ENCODE results near the gene ZSWIM3. TPM values are rescaled to one million over a fixed set of nuclear protein-coding genes. Genes with fewer than 3 reads are reported as not detected.
A peak's percentile ranks its signal among the peaks of the same experiment; 100 is the strongest.
"Not testable (repeated sequence)": the region's sequence is repeated elsewhere in the genome, so short reads cannot be mapped to it uniquely, and the experiment has no call there.

The ZSWIM3 gene
- total RNA-seq, 2 donors from 2014 or later = 0.89 to 1.2 TPM

- H3K27me3 Mint-ChIP-seq = no peaks in the 10 kb centered on the region
- DNase-seq = no peak
- H3K27ac Mint-ChIP-seq = no peak overlapping the region
- H3K4me1 Mint-ChIP-seq = peaks cover 27% of the 10 kb centered on the region
- H3K4me3 Mint-ChIP-seq = no peak overlapping the region
- no peaks in the 10 kb centered on the region for H3K9me3 ChIP-seq (ENCODE audit: control insufficient read depth, low read length, poor library complexity, severe bottlenecking)
- ATAC-seq = no peak
- no peaks in the 10 kb centered on the region for H3K36me3 Mint-ChIP-seq (ENCODE audit: low read depth)
Measured at GRCh38 chr20:45853484-45853883, 3.9 kb upstream of the ZSWIM3 start.

- peaks cover 41% of the 10 kb centered on the region for H3K4me1 Mint-ChIP-seq
- no peaks in the 10 kb centered on the region for H3K36me3 Mint-ChIP-seq (ENCODE audit: low read depth)
- H3K4me3 Mint-ChIP-seq = peak overlapping the region; percentile 97
- no peaks in the 10 kb centered on the region for H3K9me3 ChIP-seq (ENCODE audit: control insufficient read depth, low read length, poor library complexity, severe bottlenecking)
- H3K27me3 Mint-ChIP-seq = no peaks in the 10 kb centered on the region
- peak; percentile 8 for ATAC-seq
- DNase-seq = no peak
- peak overlapping the region; percentile 96 for H3K27ac Mint-ChIP-seq
Measured at GRCh38 chr20:45857882-45858216, 435 bp downstream of the ZSWIM3 start.

- no peaks in the 10 kb centered on the region for H3K9me3 ChIP-seq (ENCODE audit: control insufficient read depth, low read length, poor library complexity, severe bottlenecking)
- Mint-ChIP-seq H3K27me3 (no peaks in the 10 kb centered on the region), H3K27ac (no peak overlapping the region), H3K36me3 (ENCODE audit: low read depth) (no peaks in the 10 kb centered on the region), H3K4me1 (peaks cover 39% of the 10 kb centered on the region), H3K4me3 (no peak overlapping the region)
- DNase-seq = no peak
- ATAC-seq = no peak
Measured at GRCh38 chr20:45859916-45860315, 2.5 kb downstream of the ZSWIM3 start.

GRCh38 chr20:45860560-45861220 is 3.3 kb downstream of the ZSWIM3 start:
- H3K27ac Mint-ChIP-seq = no peak overlapping the region
- no peak for DNase-seq
- peak overlapping the region; percentile 26 for H3K4me3 Mint-ChIP-seq
- H3K27me3 Mint-ChIP-seq = no peaks in the 10 kb centered on the region
- peaks cover 37% of the 10 kb centered on the region for H3K4me1 Mint-ChIP-seq
- H3K36me3 Mint-ChIP-seq (ENCODE audit: low read depth) = no peaks in the 10 kb centered on the region
- no peaks in the 10 kb centered on the region for H3K9me3 ChIP-seq (ENCODE audit: control insufficient read depth, low read length, poor library complexity, severe bottlenecking)
- no peak for ATAC-seq

- Mint-ChIP-seq H3K27me3 (no peaks in the 10 kb centered on the region), H3K4me1 (peaks cover 30% of the 10 kb centered on the region), H3K27ac (no peak overlapping the region), H3K4me3 (no peak overlapping the region), H3K36me3 (ENCODE audit: low read depth) (no peaks in the 10 kb centered on the region)
- H3K9me3 ChIP-seq (ENCODE audit: control insufficient read depth, low read length, poor library complexity, severe bottlenecking) = no peaks in the 10 kb centered on the region
- ATAC-seq = no peak
- DNase-seq = no peak
Measured at GRCh38 chr20:45861221-45862075, 4.0 kb downstream of the ZSWIM3 start.

- Mint-ChIP-seq H3K4me1 (peaks cover 19% of the 10 kb centered on the region), H3K27me3 (no peaks in the 10 kb centered on the region), H3K36me3 (ENCODE audit: low read depth) (no peaks in the 10 kb centered on the region), H3K27ac (no peak overlapping the region), H3K4me3 (no peak overlapping the region)
- H3K9me3 ChIP-seq (ENCODE audit: control insufficient read depth, low read length, poor library complexity, severe bottlenecking) = no peaks in the 10 kb centered on the region
- ATAC-seq (no peak), DNase-seq (no peak)
Measured at GRCh38 chr20:45863543-45864470, 6.4 kb downstream of the ZSWIM3 start.

GRCh38 chr20:45866454-45866853 is 9.0 kb downstream of the ZSWIM3 start:
- no peak for ATAC-seq
- H3K9me3 ChIP-seq (ENCODE audit: control insufficient read depth, low read length, poor library complexity, severe bottlenecking) = no peaks in the 10 kb centered on the region
- Mint-ChIP-seq H3K4me1 (peaks cover 5% of the 10 kb centered on the region), H3K27me3 (no peaks in the 10 kb centered on the region), H3K27ac (no peak overlapping the region), H3K4me3 (no peak overlapping the region), H3K36me3 (ENCODE audit: low read depth) (no peaks in the 10 kb centered on the region)
- DNase-seq = no peak

- Mint-ChIP-seq H3K4me3 (no peak overlapping the region), H3K4me1 (peaks cover 8% of the 10 kb centered on the region), H3K27me3 (no peaks in the 10 kb centered on the region), H3K36me3 (ENCODE audit: low read depth) (peaks cover 3% of the 10 kb centered on the region), H3K27ac (no peak overlapping the region)
- ATAC-seq (no peak), DNase-seq (no peak)
- no peaks in the 10 kb centered on the region for H3K9me3 ChIP-seq (ENCODE audit: control insufficient read depth, low read length, poor library complexity, severe bottlenecking)
Measured at GRCh38 chr20:45867136-45867818, 9.9 kb downstream of the ZSWIM3 start.

- peaks cover 9% of the 10 kb centered on the region for H3K4me1 Mint-ChIP-seq
- H3K9me3 ChIP-seq (ENCODE audit: control insufficient read depth, low read length, poor library complexity, severe bottlenecking) = no peaks in the 10 kb centered on the region
- DNase-seq = no peak
- ATAC-seq = no peak
- no peak overlapping the region for H3K27ac Mint-ChIP-seq
- H3K27me3 Mint-ChIP-seq = no peaks in the 10 kb centered on the region
- no peak overlapping the region for H3K4me3 Mint-ChIP-seq
- H3K36me3 Mint-ChIP-seq (ENCODE audit: low read depth) = peaks cover 4% of the 10 kb centered on the region
Measured at GRCh38 chr20:45867819-45868176, 10.4 kb downstream of the ZSWIM3 start.

GRCh38 chr20:45872626-45873025 is 15.2 kb downstream of the ZSWIM3 start:
- no peak for ATAC-seq
- Mint-ChIP-seq H3K4me3 (no peak overlapping the region), H3K27ac (no peak overlapping the region)

GRCh38 chr20:45873409-45874103 is 16.1 kb downstream of the ZSWIM3 start:
- no peaks in the 10 kb centered on the region for H3K27me3 Mint-ChIP-seq
- peaks cover 4% of the 10 kb centered on the region for H3K4me1 Mint-ChIP-seq
- DNase-seq (no peak), ATAC-seq (no peak)
- peaks cover 4% of the 10 kb centered on the region for H3K36me3 Mint-ChIP-seq (ENCODE audit: low read depth)
- no peaks in the 10 kb centered on the region for H3K9me3 ChIP-seq (ENCODE audit: control insufficient read depth, low read length, poor library complexity, severe bottlenecking)
- H3K27ac Mint-ChIP-seq = no peak overlapping the region
- no peak overlapping the region for H3K4me3 Mint-ChIP-seq

More at GRCh38 chr20:45872626-45873025, 15.2 kb downstream of the ZSWIM3 start:
- DNase-seq = no peak
- Mint-ChIP-seq H3K36me3 (ENCODE audit: low read depth) (peaks cover 4% of the 10 kb centered on the region), H3K4me1 (peaks cover 7% of the 10 kb centered on the region), H3K27me3 (no peaks in the 10 kb centered on the region)
- no peaks in the 10 kb centered on the region for H3K9me3 ChIP-seq (ENCODE audit: control insufficient read depth, low read length, poor library complexity, severe bottlenecking)

- not testable (repeated sequence) for H3K9me3 ChIP-seq (ENCODE audit: control insufficient read depth, low read length, poor library complexity, severe bottlenecking); H3K27ac Mint-ChIP-seq; DNase-seq; ATAC-seq; H3K4me1 Mint-ChIP-seq; H3K36me3 Mint-ChIP-seq (ENCODE audit: low read depth); H3K27me3 Mint-ChIP-seq; H3K4me3 Mint-ChIP-seq
Measured at GRCh38 chr20:45874104-45874481, 16.7 kb downstream of the ZSWIM3 start.

Data from T-helper 17 cell (primary cell).